SK-N-MC (cell line): ENCODE results near the gene PCNX3.

Experiments
- DNase-seq: peaks from one replicate; pipeline ENCODE4 v3.0.0-alpha.2; 2011; ENCODE audit warnings: low read depth, low spot score
- H3K27ac ChIP-seq: fragments of 200-600 bp; sonication (generic); 2 replicates; pipeline ENCODE4 v1.5.1; 2016; ENCODE audit warnings: mixed run types
- H3K36me3 ChIP-seq: fragments of 200-600 bp; sonication (generic); 2 replicates; pipeline ENCODE4 v1.6.1; 2017; ENCODE audit warnings: antibody characterized with exemption, low read length, mixed read lengths; ENCODE audit not compliant: insufficient read depth
- H3K4me3 ChIP-seq: fragments of 200-600 bp; sonication (generic); 2 replicates; pipeline ENCODE4 v1.5.1; 2016
- H3K9ac ChIP-seq: fragments of 200-600 bp; sonication (generic); 2 replicates; pipeline ENCODE4 v1.8.0; 2017; ENCODE audit warnings: mixed run types, mixed read lengths; ENCODE audit not compliant: insufficient read length
- H3K9me3 ChIP-seq: fragments of 200-600 bp; sonication (generic); 2 replicates; pipeline ENCODE4 v1.6.1; 2017; ENCODE audit warnings: low read depth, mild to moderate bottlenecking, antibody characterized with exemption, low read length, moderate library complexity, mixed read lengths
- EZH2 ChIP-seq: fragments of 200-600 bp; sonication (generic); IDR thresholded peaks from one replicate; pipeline ENCODE4 v1.6.1; 2017; ENCODE audit warnings: antibody characterized with exemption
- FOXP2 ChIP-seq: optimal IDR thresholded peaks from 2 replicates; pipeline ENCODE3; 2011; ENCODE audit warnings: mild to moderate bottlenecking, moderate library complexity; ENCODE audit not compliant: insufficient read depth; ENCODE audit errors: extremely low read length, control extremely low read depth
- POLR2AphosphoS5 ChIP-seq: IDR thresholded peaks from 2 replicates; pipeline ENCODE4 v1.6.1; 2012; ENCODE audit warnings: mild to moderate bottlenecking, low read depth, low read length, borderline replicate concordance

PCNX3 gene

DNA sequence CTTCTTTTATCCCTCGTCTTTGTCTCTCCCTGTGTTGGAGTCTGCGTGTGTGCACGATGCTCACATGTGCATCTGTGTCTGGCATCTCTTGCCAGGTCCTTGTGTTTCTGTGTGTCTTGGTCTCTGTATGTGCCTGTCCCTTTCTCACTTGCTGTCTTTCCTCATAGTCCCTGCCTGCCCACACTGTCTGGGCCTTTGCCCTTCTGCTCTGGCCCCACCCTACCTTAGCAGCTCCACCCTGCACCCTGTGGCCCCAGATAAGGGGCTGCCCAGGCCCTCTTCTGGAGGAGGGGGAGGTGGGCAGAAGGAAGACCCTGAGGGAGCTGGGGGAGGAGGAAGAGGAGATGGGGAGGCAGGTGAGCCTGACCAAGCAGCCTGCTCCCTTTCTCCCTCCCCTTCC lies 36.9 kb upstream of the PCNX3 start:
- no peak for DNase-seq
- no peak overlapping the region for H3K27ac ChIP-seq
- H3K9ac ChIP-seq = no peak overlapping the region
- no peak for TF ChIP-seq EZH2
- TF ChIP-seq FOXP2 = no peak
- TF ChIP-seq POLR2AphosphoS5 = no peak
- no peak overlapping the region for H3K4me3 ChIP-seq
- no peaks in the 10 kb centered on the region for H3K36me3 ChIP-seq
- no peaks in the 10 kb centered on the region for H3K9me3 ChIP-seq

DNA sequence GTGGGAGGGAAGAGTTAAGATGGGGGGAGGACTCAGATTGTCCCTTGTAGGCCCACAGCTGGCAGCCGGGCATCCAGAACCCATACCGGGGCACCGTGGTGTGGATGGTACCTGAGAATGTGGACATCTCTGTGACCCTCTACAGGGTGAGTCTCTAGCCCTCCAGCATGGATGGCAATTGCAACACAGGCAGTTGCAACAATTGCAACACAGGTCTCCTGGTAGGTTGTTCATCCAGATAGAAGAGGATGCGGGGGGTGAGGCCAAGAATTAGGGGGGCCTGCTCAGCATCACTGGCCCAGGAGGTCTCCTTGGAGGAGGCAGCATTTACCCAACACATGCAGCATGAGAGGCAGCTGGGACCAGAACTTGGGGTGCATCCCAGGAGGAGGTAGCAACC lies 36.3 kb upstream of the PCNX3 start:
- Histone ChIP-seq H3K36me3 (no peaks in the 10 kb centered on the region), H3K4me3 (no peak overlapping the region), H3K9me3 (no peaks in the 10 kb centered on the region), H3K9ac (no peak overlapping the region), H3K27ac (no peak overlapping the region)
- TF ChIP-seq EZH2 = no peak
- TF ChIP-seq POLR2AphosphoS5 = no peak
- TF ChIP-seq FOXP2 = no peak
- DNase-seq = no peak

DNA sequence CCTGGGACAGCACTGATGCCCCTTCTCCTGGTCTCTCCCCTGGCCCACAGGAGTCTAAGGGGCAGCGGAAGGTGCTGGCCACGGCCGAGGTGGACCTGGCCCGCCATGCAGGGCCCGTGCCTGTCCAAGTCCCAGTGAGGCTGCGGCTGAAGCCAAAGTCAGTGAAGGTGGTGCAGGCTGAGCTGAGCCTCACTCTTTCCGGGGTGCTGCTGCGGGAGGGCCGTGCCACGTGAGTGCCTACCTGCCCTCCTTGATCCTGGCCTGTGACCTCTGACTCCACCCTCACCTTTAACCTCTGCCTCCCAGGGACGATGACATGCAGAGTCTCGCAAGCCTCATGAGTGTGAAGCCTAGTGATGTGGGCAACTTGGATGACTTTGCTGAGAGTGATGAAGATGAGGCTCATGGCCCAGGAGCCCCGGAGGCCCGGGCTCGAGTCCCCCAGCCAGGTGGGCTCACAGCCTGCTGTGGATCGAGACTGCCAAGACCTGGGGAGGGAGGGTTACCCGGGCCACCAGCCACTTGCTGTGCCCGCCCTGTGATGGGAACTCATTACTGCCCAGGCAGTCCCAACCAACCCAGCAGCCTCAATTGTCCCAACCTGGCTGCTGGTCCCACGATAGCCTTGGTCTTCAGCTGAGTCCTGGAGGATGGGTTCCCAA lies 35.4 kb upstream of the PCNX3 start:
- Histone ChIP-seq H3K9ac (no peak overlapping the region), H3K36me3 (no peaks in the 10 kb centered on the region), H3K4me3 (no peak overlapping the region), H3K27ac (no peak overlapping the region), H3K9me3 (no peaks in the 10 kb centered on the region)
- DNase-seq = no peak
- TF ChIP-seq EZH2 (no peak), POLR2AphosphoS5 (no peak)

DNA sequence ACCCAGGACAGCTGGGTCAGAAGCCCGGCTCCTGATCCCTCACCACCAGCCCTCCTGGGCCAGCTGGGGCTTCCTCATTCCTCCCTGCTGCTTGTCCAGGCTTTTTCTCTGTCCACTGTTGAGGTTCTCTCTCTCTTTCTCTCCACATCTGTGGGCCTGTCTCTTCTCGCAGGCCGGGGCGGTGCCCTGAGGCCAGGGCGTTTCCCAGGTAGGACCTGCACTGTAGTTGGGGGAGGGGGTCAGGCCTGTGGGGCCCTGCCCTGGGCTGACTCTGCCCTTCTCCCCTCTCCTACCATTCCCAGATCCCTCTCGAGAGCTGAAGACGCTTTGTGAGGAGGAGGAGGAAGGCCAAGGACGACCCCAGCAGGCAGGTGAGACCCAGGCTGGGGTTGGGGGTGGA lies 34.8 kb upstream of the PCNX3 start:
- Histone ChIP-seq H3K36me3 (no peaks in the 10 kb centered on the region), H3K9me3 (no peaks in the 10 kb centered on the region), H3K9ac (no peak overlapping the region), H3K27ac (no peak overlapping the region), H3K4me3 (no peak overlapping the region)
- DNase-seq = no peak
- TF ChIP-seq FOXP2 (no peak), EZH2 (no peak), POLR2AphosphoS5 (no peak)

DNA sequence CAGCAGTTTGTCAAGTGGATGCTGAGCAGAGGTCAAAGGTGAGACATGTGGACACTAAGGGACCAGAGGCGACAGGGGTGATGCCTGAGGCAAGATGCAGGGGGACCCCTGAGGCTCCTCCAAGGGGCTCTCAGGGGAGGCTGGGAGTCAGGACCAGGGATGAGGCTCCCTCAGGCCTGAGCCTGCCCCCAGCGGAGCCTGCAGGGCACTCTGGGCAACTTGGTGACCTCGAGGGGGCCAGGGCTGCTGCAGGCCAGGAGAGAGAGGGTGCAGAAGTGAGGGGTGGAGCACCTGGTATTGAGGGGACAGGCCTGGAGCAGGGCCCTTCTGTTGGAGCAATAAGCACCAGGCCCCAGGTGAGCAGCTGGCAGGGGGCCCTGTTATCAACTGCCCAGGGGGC lies 33.6 kb upstream of the PCNX3 start:
- TF ChIP-seq EZH2 (no peak), POLR2AphosphoS5 (no peak)
- no peaks in the 10 kb centered on the region for H3K9me3 ChIP-seq
- H3K36me3 ChIP-seq = no peaks in the 10 kb centered on the region
- no peak overlapping the region for H3K9ac ChIP-seq
- H3K27ac ChIP-seq = no peak overlapping the region
- no peak overlapping the region for H3K4me3 ChIP-seq
- no peak for DNase-seq

DNA sequence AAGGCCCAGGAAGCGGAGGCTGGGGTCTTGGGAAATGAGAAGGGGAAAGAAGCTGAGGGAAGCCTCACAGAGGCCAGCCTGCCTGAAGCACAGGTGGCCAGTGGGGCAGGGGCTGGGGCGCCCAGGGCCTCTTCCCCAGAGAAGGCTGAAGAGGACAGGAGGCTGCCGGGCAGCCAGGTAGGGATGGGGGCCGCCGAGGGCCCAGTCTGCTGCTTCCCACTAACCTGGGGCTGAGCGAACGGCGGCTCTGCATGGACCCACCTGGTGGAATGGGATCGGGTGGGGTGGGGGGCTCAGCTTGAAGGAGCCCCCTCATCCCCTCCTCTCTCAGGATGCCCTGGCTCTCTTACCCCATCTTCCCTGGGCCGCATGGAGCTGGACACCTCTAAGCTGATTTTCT lies 32.0 kb upstream of the PCNX3 start:
- Histone ChIP-seq H3K27ac (no peak overlapping the region), H3K9me3 (no peaks in the 10 kb centered on the region), H3K9ac (no peak overlapping the region), H3K4me3 (no peak overlapping the region), H3K36me3 (no peaks in the 10 kb centered on the region)
- DNase-seq = no peak
- no peak for TF ChIP-seq FOXP2

DNA sequence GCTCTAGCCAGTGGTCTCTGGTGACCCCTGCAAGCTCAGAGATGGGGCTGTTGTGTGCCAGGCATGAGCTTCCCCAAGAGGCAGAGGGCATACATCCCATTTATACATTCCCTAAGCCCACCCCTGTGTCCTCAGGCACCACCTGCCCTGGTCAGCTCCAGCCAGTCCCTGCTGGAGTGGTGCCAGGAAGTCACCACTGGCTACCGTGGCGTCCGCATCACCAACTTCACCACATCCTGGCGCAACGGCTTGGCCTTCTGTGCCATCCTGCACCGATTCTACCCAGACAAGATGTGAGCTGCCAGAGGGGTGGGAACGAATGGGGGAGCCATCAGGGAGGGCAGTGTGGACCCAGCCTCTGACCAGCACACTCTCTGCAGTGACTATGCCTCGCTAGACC lies 31.5 kb upstream of the PCNX3 start:
- Histone ChIP-seq H3K4me3 (no peak overlapping the region), H3K9ac (no peak overlapping the region), H3K9me3 (no peaks in the 10 kb centered on the region), H3K36me3 (no peaks in the 10 kb centered on the region), H3K27ac (no peak overlapping the region)
- DNase-seq = no peak
- TF ChIP-seq EZH2 = no peak
- no peak for TF ChIP-seq FOXP2
- TF ChIP-seq POLR2AphosphoS5 = no peak

DNA sequence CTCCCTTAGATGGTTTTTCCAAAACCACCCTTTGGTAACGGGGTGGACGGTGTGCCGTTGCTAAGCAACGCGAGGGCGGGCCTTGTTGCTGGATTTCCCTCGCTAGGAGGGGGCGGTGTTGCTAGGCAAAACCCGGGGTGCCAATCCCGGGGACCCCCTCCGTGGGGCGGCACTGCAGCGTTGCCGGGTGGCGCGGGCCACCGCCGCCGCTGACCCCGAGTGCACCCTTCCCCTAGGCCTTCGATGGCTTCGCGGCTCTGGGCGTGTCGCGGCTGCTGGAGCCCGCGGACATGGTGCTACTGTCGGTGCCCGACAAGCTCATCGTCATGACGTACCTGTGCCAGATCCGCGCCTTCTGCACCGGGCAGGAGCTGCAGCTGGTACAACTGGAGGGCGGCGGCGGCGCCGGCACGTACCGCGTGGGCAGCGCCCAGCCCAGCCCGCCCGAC lies 30.8 kb upstream of the PCNX3 start:
- Histone ChIP-seq H3K9ac (no peak overlapping the region), H3K9me3 (no peaks in the 10 kb centered on the region), H3K27ac (no peak overlapping the region), H3K36me3 (no peaks in the 10 kb centered on the region), H3K4me3 (no peak overlapping the region)
- no peak for DNase-seq
- no peak for TF ChIP-seq POLR2AphosphoS5
- no peak for TF ChIP-seq FOXP2
- no peak for TF ChIP-seq EZH2

DNA sequence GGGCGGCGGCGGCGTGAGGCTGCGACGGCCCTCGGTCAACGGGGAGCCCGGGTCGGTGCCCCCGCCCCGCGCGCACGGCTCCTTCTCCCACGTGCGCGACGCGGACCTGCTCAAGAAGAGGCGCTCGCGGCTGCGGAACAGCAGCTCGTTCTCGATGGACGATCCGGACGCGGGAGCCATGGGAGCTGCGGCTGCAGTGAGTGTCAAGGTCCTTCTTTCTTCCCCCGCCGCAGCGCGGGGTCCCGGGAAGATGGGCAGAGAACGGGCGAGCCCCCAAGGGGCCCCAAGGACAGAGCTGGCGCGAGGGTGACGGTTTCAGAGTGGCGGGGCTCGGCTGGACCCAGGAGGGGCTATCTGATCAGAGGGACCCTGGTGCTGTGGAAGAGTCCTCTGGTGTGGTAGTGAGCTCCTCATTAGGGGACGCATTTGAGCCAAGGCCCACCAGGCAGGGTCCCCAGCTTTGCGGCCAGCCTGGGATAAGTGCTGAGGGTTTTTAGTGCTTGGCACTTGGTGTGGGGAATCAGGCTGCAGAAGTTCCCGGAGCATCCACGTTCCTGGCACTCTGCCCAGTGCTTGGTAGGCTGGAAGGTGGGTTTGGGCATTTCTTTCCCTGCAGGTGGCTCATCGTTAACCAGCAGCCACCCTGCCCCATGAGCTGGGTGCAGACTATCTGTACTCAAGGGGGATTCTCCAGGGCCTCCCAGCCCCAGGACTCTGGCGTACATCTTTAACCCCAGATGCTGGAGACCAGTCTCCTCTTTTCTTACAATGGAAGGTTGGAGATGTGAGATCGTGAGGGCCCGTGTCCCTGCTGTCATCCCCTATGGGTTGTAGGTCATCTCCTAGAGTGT lies 30.0 kb upstream of the PCNX3 start:
- H3K4me3 ChIP-seq = no peak overlapping the region
- H3K9ac ChIP-seq = no peak overlapping the region
- no peak for TF ChIP-seq EZH2
- TF ChIP-seq POLR2AphosphoS5 = no peak
- no peak for TF ChIP-seq FOXP2
- no peaks in the 10 kb centered on the region for H3K36me3 ChIP-seq
- DNase-seq = no peak
- H3K9me3 ChIP-seq = no peaks in the 10 kb centered on the region
- H3K27ac ChIP-seq = no peak overlapping the region
